Gastrocnemius medialis (tissue), 4 donors: ENCODE data around the gene PXMP4.

Experiments
- CTCF ChIP-seq, 5 experiments: fragments of 450-650 bp in 3 of 5; fragments of 200-600 bp in 2 of 5; sonication (generic) in 2 of 5; IDR thresholded peaks in 4 of 5; conservative IDR thresholded peaks in 1 of 5; 1 replicate in 4 of 5; 2 replicates in 1 of 5; pipeline ENCODE4 v1.5.1; 2016 to 2019; ENCODE audit warnings: antibody characterized with exemption in 5 of 5, mild to moderate bottlenecking in 3 of 5, moderate library complexity in 3 of 5
- POLR2A ChIP-seq, 2 donors: fragments of 450-650 bp; IDR thresholded peaks; one replicate each; pipeline ENCODE4 v1.6.1; 2017; ENCODE audit warnings: antibody characterized with exemption in 2 of 2, mild to moderate bottlenecking in 2 of 2, moderate library complexity in 2 of 2

GRCh38 chr20:33662172-33662571, 57.9 kb downstream of the PXMP4 start, which contains the start of gene C20orf144:
- no peak for TF ChIP-seq CTCF (IDR thresholded peaks at IDR 0.05 in 4 of 5, conservative IDR thresholded peaks at IDR 0.05 in 1 of 5)
- no peak for TF ChIP-seq POLR2A (IDR thresholded peaks at IDR 0.05)
